ENCODE measurements around the gene PTPRK.

The PTPRK gene

DNA sequence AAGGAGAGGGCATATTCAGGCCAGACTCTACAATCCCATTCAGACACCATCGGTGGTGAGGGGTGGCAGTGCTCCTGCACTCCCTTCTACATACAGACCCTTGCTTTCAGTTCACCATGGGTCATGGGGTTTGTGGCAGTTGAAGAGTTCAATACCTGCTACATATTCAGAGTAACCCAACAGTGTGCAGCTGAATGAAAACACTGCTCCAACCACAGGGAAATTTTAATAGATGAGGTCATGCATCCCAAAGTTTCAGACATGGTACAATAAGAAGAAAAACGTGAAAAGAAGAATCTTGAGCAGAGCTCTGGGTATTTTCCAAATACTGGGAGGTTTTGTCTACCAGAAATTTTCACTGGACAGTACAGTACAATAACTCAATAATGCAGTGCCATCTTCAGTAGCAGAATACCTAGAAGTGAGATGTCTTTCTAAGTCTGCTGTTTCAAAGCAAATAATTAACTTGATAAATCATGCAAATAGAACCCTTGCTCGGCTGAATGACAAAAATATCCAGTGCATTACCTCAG is 162.1 kb downstream of the PTPRK start:
- TF ChIP-seq, protein P1, sequence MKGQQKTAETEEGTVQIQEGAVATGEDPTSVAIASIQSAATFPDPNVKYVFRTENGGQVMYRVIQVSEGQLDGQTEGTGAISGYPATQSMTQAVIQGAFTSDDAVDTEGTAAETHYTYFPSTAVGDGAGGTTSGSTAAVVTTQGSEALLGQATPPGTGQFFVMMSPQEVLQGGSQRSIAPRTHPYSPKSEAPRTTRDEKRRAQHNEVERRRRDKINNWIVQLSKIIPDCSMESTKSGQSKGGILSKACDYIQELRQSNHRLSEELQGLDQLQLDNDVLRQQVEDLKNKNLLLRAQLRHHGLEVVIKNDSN (IDR thresholded peaks at IDR 0.05) = no peak
- TF ChIP-seq EGR1 (IDR thresholded peaks at IDR 0.05) (no peak), TCF12 (IDR thresholded peaks at IDR 0.05; ENCODE audit: low read depth) (no peak), CEBPB (IDR thresholded peaks at IDR 0.05) (no peak), TAF1 (IDR thresholded peaks at IDR 0.05; ENCODE audit: low read depth) (no peak), CREB1 (IDR thresholded peaks at IDR 0.05; ENCODE audit: low read depth) (no peak), FOXM1 (IDR thresholded peaks at IDR 0.05; ENCODE audit: borderline replicate concordance, low read depth) (no peak), YY1 (IDR thresholded peaks at IDR 0.05; ENCODE audit: low read depth) (no peak), NFIC (IDR thresholded peaks at IDR 0.05) (no peak), EP300 (IDR thresholded peaks at IDR 0.05; ENCODE audit: borderline replicate concordance) (no peak), ZBTB7A (IDR thresholded peaks at IDR 0.05; ENCODE audit: low read depth) (no peak), TEAD4 (IDR thresholded peaks at IDR 0.05) (no peak), RAD21 (IDR thresholded peaks at IDR 0.05; ENCODE audit: low read depth) (no peak)
- TF ChIP-seq, protein P2, sequence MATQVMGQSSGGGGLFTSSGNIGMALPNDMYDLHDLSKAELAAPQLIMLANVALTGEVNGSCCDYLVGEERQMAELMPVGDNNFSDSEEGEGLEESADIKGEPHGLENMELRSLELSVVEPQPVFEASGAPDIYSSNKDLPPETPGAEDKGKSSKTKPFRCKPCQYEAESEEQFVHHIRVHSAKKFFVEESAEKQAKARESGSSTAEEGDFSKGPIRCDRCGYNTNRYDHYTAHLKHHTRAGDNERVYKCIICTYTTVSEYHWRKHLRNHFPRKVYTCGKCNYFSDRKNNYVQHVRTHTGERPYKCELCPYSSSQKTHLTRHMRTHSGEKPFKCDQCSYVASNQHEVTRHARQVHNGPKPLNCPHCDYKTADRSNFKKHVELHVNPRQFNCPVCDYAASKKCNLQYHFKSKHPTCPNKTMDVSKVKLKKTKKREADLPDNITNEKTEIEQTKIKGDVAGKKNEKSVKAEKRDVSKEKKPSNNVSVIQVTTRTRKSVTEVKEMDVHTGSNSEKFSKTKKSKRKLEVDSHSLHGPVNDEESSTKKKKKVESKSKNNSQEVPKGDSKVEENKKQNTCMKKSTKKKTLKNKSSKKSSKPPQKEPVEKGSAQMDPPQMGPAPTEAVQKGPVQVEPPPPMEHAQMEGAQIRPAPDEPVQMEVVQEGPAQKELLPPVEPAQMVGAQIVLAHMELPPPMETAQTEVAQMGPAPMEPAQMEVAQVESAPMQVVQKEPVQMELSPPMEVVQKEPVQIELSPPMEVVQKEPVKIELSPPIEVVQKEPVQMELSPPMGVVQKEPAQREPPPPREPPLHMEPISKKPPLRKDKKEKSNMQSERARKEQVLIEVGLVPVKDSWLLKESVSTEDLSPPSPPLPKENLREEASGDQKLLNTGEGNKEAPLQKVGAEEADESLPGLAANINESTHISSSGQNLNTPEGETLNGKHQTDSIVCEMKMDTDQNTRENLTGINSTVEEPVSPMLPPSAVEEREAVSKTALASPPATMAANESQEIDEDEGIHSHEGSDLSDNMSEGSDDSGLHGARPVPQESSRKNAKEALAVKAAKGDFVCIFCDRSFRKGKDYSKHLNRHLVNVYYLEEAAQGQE (IDR thresholded peaks at IDR 0.05; ENCODE audit: low read depth) = no peak
- TF ChIP-seq, protein P3, sequence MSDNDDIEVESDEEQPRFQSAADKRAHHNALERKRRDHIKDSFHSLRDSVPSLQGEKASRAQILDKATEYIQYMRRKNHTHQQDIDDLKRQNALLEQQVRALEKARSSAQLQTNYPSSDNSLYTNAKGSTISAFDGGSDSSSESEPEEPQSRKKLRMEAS (IDR thresholded peaks at IDR 0.05) = no peak

DNA sequence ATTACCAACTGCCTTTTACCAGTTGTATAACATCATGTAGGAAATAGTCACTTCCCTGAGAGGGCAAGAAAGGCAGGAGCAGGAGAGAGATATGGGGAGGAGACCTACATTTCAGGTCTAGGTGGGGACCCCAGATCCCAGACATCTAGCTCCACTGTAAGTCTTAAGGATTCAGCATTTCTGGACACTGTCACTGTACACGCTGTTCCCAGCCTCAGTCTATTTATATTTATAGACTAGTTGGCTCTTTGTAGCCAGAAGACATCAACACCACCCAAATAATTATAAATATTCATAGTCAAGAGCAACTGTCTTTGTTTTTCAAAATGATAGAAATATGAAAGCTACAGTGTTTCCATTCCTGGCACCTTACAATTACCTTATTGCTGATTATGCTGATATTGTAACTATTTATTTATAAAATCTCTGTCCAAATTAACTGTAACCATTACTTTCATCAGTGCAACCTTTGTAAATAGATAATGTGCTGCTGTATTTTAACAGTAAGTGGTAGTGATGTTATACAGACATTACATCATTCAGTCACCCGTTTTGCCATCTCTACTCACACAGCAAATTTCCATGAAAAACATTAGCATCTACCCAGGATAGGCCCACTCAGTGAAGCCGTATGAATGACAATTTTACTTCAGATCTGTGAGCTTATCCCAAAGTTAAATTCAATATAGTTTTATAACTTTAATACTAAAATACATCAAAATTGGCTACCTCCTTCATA is 162.8 kb downstream of the PTPRK start:
- no peak for TF ChIP-seq YY1 (IDR thresholded peaks at IDR 0.05; ENCODE audit: low read depth)
- TF ChIP-seq, protein P1 (IDR thresholded peaks at IDR 0.05) = no peak
- TF ChIP-seq, protein P2 (IDR thresholded peaks at IDR 0.05; ENCODE audit: low read depth) = no peak
- TF ChIP-seq FOXM1 (IDR thresholded peaks at IDR 0.05; ENCODE audit: borderline replicate concordance, low read depth) = no peak
- TF ChIP-seq EGR1 (IDR thresholded peaks at IDR 0.05) = no peak
- TF ChIP-seq, protein P3 (IDR thresholded peaks at IDR 0.05) = no peak
- no peak for TF ChIP-seq EP300 (IDR thresholded peaks at IDR 0.05; ENCODE audit: borderline replicate concordance)
- no peak for TF ChIP-seq TAF1 (IDR thresholded peaks at IDR 0.05; ENCODE audit: low read depth)
- TF ChIP-seq TCF12 (IDR thresholded peaks at IDR 0.05; ENCODE audit: low read depth) = no peak
- no peak for TF ChIP-seq TEAD4 (IDR thresholded peaks at IDR 0.05)
- TF ChIP-seq CREB1 (IDR thresholded peaks at IDR 0.05; ENCODE audit: low read depth) = no peak
- no peak for TF ChIP-seq NFIC (IDR thresholded peaks at IDR 0.05)
- TF ChIP-seq ZBTB7A (IDR thresholded peaks at IDR 0.05; ENCODE audit: low read depth) = no peak
- TF ChIP-seq RAD21 (IDR thresholded peaks at IDR 0.05; ENCODE audit: low read depth) = no peak
- TF ChIP-seq CEBPB (IDR thresholded peaks at IDR 0.05) = no peak

DNA sequence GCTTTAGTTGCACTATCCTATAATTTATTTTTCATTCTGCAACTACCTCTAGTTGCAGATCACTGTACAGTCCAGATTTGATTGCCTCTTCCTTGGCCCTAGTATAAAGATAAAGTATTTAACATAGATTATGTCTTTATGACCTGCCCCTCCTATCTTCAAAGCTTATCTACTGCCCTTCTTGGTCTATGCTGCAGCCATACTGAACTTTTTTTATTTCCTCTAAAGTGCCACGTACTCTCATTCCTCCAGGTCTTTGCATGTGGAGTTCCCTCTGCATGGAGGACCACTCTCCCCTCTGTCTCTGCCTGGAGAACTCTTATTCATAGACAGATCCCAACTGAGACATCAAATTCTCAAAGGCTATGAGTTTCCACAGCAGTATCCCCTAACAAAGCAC is 168.0 kb downstream of the PTPRK start:
- TF ChIP-seq FOXM1 (IDR thresholded peaks at IDR 0.05; ENCODE audit: borderline replicate concordance, low read depth) = no peak
- no peak for TF ChIP-seq CREB1 (IDR thresholded peaks at IDR 0.05; ENCODE audit: low read depth)
- TF ChIP-seq, protein P1 (IDR thresholded peaks at IDR 0.05) = no peak
- TF ChIP-seq YY1 (IDR thresholded peaks at IDR 0.05; ENCODE audit: low read depth) = no peak
- TF ChIP-seq TCF12 (IDR thresholded peaks at IDR 0.05; ENCODE audit: low read depth) = no peak
- TF ChIP-seq, protein P3 (IDR thresholded peaks at IDR 0.05) = no peak
- no peak for TF ChIP-seq EGR1 (IDR thresholded peaks at IDR 0.05)
- no peak for TF ChIP-seq CEBPB (IDR thresholded peaks at IDR 0.05)
- TF ChIP-seq, protein P2 (IDR thresholded peaks at IDR 0.05; ENCODE audit: low read depth) = no peak
- TF ChIP-seq EP300 (IDR thresholded peaks at IDR 0.05; ENCODE audit: borderline replicate concordance) = no peak
- no peak for TF ChIP-seq RAD21 (IDR thresholded peaks at IDR 0.05; ENCODE audit: low read depth)
- no peak for TF ChIP-seq TEAD4 (IDR thresholded peaks at IDR 0.05)
- no peak for TF ChIP-seq NFIC (IDR thresholded peaks at IDR 0.05)
- no peak for TF ChIP-seq TAF1 (IDR thresholded peaks at IDR 0.05; ENCODE audit: low read depth)
- no peak for TF ChIP-seq ZBTB7A (IDR thresholded peaks at IDR 0.05; ENCODE audit: low read depth)

Data from Ishikawa (cell line).